ENCODE measurements around the gene CCDC167.
A peak's percentile ranks its signal among the peaks of the same experiment; 100 is the strongest.

The CCDC167 gene

DNA sequence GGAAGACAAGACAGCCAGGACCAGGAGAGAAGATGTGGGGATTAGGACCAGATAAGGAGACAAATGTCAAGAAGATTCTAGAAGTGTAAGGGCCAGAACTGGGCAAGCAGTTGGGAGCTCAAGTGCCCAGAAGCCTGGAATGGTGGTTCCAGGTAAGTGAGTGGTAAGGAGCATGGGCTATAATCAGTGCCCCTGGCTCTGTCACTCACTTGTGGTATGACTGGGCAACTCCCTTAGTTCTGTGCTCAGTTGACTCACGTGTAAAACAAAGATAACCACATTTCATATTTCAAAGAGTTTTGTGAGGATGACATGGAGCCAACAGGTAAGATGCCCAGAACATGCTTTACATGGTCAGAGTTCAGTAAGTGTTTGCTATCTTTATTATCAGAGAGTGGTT is 11.2 kb downstream of the CCDC167 start:
- H3K27ac ChIP-seq, result no peak overlapping the region
- TF ChIP-seq ZFX (IDR thresholded peaks at IDR 0.05; ENCODE audit: borderline replicate concordance), result no peak
- TF ChIP-seq, protein P1, sequence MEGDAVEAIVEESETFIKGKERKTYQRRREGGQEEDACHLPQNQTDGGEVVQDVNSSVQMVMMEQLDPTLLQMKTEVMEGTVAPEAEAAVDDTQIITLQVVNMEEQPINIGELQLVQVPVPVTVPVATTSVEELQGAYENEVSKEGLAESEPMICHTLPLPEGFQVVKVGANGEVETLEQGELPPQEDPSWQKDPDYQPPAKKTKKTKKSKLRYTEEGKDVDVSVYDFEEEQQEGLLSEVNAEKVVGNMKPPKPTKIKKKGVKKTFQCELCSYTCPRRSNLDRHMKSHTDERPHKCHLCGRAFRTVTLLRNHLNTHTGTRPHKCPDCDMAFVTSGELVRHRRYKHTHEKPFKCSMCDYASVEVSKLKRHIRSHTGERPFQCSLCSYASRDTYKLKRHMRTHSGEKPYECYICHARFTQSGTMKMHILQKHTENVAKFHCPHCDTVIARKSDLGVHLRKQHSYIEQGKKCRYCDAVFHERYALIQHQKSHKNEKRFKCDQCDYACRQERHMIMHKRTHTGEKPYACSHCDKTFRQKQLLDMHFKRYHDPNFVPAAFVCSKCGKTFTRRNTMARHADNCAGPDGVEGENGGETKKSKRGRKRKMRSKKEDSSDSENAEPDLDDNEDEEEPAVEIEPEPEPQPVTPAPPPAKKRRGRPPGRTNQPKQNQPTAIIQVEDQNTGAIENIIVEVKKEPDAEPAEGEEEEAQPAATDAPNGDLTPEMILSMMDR (IDR thresholded peaks at IDR 0.05), result no peak

- H3K27ac ChIP-seq, result no peak overlapping the region
- TF ChIP-seq, protein P1 (IDR thresholded peaks at IDR 0.05), result no peak
- TF ChIP-seq ZFX (IDR thresholded peaks at IDR 0.05; ENCODE audit: borderline replicate concordance), result no peak
Measured at GRCh38 chr6:37487591-37488380, 11.9 kb downstream of the CCDC167 start.

- no peak for TF ChIP-seq ZFX (IDR thresholded peaks at IDR 0.05; ENCODE audit: borderline replicate concordance)
- TF ChIP-seq, protein P1 (IDR thresholded peaks at IDR 0.05), result no peak
Measured at GRCh38 chr6:37486121-37486839, 13.4 kb downstream of the CCDC167 start.

GRCh38 chr6:37485291-37485702 is 14.4 kb downstream of the CCDC167 start:
- TF ChIP-seq, protein P1 (IDR thresholded peaks at IDR 0.05), result no peak
- no peak for TF ChIP-seq ZFX (IDR thresholded peaks at IDR 0.05; ENCODE audit: borderline replicate concordance)
- no peak overlapping the region for H3K27ac ChIP-seq

More at GRCh38 chr6:37486121-37486839, 13.4 kb downstream of the CCDC167 start:
- H3K27ac ChIP-seq, result no peak overlapping the region

GRCh38 chr6:37484786-37485170 is 14.9 kb downstream of the CCDC167 start:
- no peak overlapping the region for H3K27ac ChIP-seq

GRCh38 chr6:37483917-37484785 is 15.5 kb downstream of the CCDC167 start:
- TF ChIP-seq, protein P1 (IDR thresholded peaks at IDR 0.05), result peak; percentile 82
- TF ChIP-seq ZFX (IDR thresholded peaks at IDR 0.05; ENCODE audit: borderline replicate concordance), result no peak
- H3K27ac ChIP-seq, result no peak overlapping the region

More at GRCh38 chr6:37484786-37485170, 14.9 kb downstream of the CCDC167 start:
- TF ChIP-seq ZFX (IDR thresholded peaks at IDR 0.05; ENCODE audit: borderline replicate concordance), result no peak
- TF ChIP-seq, protein P1 (IDR thresholded peaks at IDR 0.05), result no peak
